Right renal cortex interstitium (tissue), 3 donors: ENCODE data around the gene PNMA1. TPM values are rescaled to one million over a fixed set of nuclear protein-coding genes. Genes with fewer than 3 reads are reported as not detected.

Source experiments
- DNase-seq, 3 donors: peaks; one replicate each; pipeline ENCODE4 v3.0.0-alpha.2; 2013; ENCODE audit warnings: low read depth in 3 of 3, low spot score in 2 of 3
- polyA plus RNA-seq, 3 donors: library from polyadenylated mRNA; unstranded; fragments of 120-200 nt; gene quantifications; one replicate each; pipeline ENCODE4 v1.2.1, GENCODE V29; 2013; ENCODE audit not compliant: insufficient read length in 3 of 3

Gene PNMA1
- polyA plus RNA-seq, 3 donors = 94.3 to 97.5 (median 97.2) TPM

- no peak for DNase-seq
Measured at GRCh38 chr14:73751157-73751691, 37.0 kb upstream of the PNMA1 start.

- DNase-seq = no peak
Measured at GRCh38 chr14:73750531-73750901, 36.3 kb upstream of the PNMA1 start.

GRCh38 chr14:73749706-73750530 lies 35.7 kb upstream of the PNMA1 start:
- DNase-seq = no peak

GRCh38 chr14:73748858-73749357 lies 34.7 kb upstream of the PNMA1 start:
- no peak for DNase-seq

- no peak for DNase-seq
Measured at GRCh38 chr14:73747379-73748211, 33.4 kb upstream of the PNMA1 start.

GRCh38 chr14:73746520-73747378 lies 32.6 kb upstream of the PNMA1 start:
- no peak for DNase-seq

- DNase-seq = no peak
Measured at GRCh38 chr14:73745571-73746519, 31.7 kb upstream of the PNMA1 start.

- no peak for DNase-seq
Measured at GRCh38 chr14:73744874-73745529, 30.8 kb upstream of the PNMA1 start.

- no peak for DNase-seq
Measured at GRCh38 chr14:73744175-73744867, 30.1 kb upstream of the PNMA1 start.

- no peak for DNase-seq
Measured at GRCh38 chr14:73743431-73743931, 29.3 kb upstream of the PNMA1 start.

- DNase-seq = no peak
Measured at GRCh38 chr14:73742520-73743238, 28.5 kb upstream of the PNMA1 start.

- DNase-seq = no peak
Measured at GRCh38 chr14:73741876-73742519, 27.8 kb upstream of the PNMA1 start.

- no peak for DNase-seq
Measured at GRCh38 chr14:73741386-73741875, 27.2 kb upstream of the PNMA1 start.

GRCh38 chr14:73740618-73741326 lies 26.6 kb upstream of the PNMA1 start:
- DNase-seq = no peak

GRCh38 chr14:73739899-73740617 lies 25.9 kb upstream of the PNMA1 start:
- DNase-seq = no peak
